Heart left ventricle (tissue), 13 donors: ENCODE measurements around the gene KLHL35.

ENCODE experiments used
- POLR2A ChIP-seq, 2 donors: fragments of 450-650 bp; IDR thresholded peaks; one replicate each; pipeline ENCODE4 v1.6.1; 2017; ENCODE audit warnings: antibody characterized with exemption in 2 of 2, mild to moderate bottlenecking in 2 of 2, moderate library complexity in 2 of 2
- TF ChIP-seq, protein P1 (sequence below), 12 donors: fragments of 200-600 bp; sonication (generic) in 4 of 12; IDR thresholded peaks; one replicate each; pipeline versions ENCODE4 v1.5.0 to v1.8.0; 2018 to 2022; ENCODE audit warnings: antibody characterized with exemption in 12 of 12, mild to moderate bottlenecking in 5 of 12
- donor health status: ischemic (EF 13 %, LVEDD 7.1; RV severe dilation, severe dysfunction).
- donor health status: DM: no; HTN: yes; CAD: no.
- donor health status: DM: no; HTN: no; CAD: no.
- donor health status: ischemic (EF 25% LVEDD 6.9; RV normal size, moderate dysfunction).
- donor health status: ischemic (EF 25% LVEDD 5.7; RV mildly dilated, moderate dysfunction).
- donor health status: ischemic (EF 35%, LVEDD 5.7; RV mildly dilated, moderate dysfunction).
- donor health status: nonischemic (EF 11% LVEDD 7.7; RV severe dilation, severe dysfunction).
- donor health status: DM: yes; HTN: yes; CAD: no.
- donor health status: PGD.
- donor health status: ischemic (EF 29% LVEDD 5.4; RV normal size, mild dysfunction).
- donor health status: nonischemic (EF 23%, LVEDD 6.1; RV moderate dilation, normal function).

DNA sequence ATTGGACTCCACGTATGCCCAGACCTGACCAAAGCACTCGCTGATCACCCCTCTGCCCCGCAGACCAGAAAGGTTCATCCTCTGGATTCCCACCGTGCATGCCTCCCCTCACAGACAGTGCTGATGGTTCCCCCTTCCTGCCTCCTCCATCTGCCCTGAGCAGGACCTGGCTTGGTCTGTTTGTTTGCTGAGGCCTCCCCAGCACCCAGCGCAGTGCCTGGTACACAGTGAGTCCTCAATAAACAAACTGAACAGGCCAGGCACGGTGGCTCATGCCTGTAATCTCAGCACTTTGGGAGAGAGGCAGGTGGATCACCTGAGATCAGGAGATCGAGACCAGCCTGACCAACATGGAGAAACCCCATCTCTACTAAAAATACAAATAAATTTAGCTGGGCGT, 57.4 kb downstream of the KLHL35 start:
- TF ChIP-seq, protein P1, sequence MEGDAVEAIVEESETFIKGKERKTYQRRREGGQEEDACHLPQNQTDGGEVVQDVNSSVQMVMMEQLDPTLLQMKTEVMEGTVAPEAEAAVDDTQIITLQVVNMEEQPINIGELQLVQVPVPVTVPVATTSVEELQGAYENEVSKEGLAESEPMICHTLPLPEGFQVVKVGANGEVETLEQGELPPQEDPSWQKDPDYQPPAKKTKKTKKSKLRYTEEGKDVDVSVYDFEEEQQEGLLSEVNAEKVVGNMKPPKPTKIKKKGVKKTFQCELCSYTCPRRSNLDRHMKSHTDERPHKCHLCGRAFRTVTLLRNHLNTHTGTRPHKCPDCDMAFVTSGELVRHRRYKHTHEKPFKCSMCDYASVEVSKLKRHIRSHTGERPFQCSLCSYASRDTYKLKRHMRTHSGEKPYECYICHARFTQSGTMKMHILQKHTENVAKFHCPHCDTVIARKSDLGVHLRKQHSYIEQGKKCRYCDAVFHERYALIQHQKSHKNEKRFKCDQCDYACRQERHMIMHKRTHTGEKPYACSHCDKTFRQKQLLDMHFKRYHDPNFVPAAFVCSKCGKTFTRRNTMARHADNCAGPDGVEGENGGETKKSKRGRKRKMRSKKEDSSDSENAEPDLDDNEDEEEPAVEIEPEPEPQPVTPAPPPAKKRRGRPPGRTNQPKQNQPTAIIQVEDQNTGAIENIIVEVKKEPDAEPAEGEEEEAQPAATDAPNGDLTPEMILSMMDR (IDR thresholded peaks at IDR 0.05) = no peak
- TF ChIP-seq POLR2A (IDR thresholded peaks at IDR 0.05) = no peak
